Measurements from ENCODE around the gene RELL2. TPM values are rescaled to one million over a fixed set of nuclear protein-coding genes. Genes with fewer than 3 reads are reported as not detected.

RELL2 gene
- total RNA-seq, 1 experiment from 2014 or later = 13.3 TPM

DNA sequence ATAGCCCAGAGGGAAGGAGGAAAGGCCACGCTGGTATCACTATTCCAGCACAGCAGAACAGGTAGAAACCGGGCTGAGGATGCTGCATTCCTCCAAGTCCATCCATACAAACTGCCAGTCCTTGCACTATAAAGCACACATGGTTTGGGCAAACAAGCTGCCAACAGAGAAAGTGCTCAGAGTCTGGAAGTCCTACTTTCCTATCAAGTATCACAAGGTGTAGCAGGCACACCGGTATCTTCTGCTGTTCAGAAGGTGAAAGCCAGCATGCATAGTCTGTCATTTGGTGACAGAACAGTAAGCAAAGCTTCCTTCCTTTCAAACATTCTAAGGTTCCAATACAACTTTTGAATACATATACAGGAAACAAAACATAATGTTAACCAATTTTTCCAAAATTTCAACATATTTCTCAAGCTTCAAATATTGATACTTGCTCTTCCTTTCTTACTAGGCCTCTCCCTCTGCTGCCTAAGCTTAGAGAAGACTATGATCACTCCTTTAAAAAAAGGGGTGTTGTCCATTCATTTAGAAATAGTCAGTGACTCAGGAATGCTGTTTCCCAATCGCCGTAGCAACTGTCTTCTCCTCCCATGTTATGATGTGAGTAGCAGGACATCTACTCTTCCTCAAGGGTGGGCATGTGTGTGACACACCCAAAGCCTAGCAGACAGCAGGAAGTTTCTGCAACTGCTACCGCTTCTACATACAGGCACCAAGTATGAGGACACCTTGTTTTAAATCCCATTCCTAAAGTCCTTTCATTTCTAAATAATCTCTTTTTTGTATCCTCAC, 32.7 kb upstream of the RELL2 start:
- intact Hi-C loops (cut with micrococcal nuclease; ENCODE audit: unreplicated experiment) = no loop called here
- no peak overlapping the region for H3K4me3 ChIP-seq (ENCODE audit: low read depth in 2 of 2, low read length in 2 of 2)
- TF ChIP-seq, protein P1, sequence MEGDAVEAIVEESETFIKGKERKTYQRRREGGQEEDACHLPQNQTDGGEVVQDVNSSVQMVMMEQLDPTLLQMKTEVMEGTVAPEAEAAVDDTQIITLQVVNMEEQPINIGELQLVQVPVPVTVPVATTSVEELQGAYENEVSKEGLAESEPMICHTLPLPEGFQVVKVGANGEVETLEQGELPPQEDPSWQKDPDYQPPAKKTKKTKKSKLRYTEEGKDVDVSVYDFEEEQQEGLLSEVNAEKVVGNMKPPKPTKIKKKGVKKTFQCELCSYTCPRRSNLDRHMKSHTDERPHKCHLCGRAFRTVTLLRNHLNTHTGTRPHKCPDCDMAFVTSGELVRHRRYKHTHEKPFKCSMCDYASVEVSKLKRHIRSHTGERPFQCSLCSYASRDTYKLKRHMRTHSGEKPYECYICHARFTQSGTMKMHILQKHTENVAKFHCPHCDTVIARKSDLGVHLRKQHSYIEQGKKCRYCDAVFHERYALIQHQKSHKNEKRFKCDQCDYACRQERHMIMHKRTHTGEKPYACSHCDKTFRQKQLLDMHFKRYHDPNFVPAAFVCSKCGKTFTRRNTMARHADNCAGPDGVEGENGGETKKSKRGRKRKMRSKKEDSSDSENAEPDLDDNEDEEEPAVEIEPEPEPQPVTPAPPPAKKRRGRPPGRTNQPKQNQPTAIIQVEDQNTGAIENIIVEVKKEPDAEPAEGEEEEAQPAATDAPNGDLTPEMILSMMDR (IDR thresholded peaks at IDR 0.05) = no peak
- TF ChIP-seq SIN3A (IDR thresholded peaks at IDR 0.05; ENCODE audit: borderline replicate concordance, insufficient read depth, low read depth, low read length) (no peak), TCF7L2 (IDR thresholded peaks at IDR 0.05; ENCODE audit: low read depth, low read length) (no peak), POLR2AphosphoS5 (IDR thresholded peaks at IDR 0.05; ENCODE audit: low read depth, low read length) (no peak)
- TF ChIP-seq, protein P2, sequence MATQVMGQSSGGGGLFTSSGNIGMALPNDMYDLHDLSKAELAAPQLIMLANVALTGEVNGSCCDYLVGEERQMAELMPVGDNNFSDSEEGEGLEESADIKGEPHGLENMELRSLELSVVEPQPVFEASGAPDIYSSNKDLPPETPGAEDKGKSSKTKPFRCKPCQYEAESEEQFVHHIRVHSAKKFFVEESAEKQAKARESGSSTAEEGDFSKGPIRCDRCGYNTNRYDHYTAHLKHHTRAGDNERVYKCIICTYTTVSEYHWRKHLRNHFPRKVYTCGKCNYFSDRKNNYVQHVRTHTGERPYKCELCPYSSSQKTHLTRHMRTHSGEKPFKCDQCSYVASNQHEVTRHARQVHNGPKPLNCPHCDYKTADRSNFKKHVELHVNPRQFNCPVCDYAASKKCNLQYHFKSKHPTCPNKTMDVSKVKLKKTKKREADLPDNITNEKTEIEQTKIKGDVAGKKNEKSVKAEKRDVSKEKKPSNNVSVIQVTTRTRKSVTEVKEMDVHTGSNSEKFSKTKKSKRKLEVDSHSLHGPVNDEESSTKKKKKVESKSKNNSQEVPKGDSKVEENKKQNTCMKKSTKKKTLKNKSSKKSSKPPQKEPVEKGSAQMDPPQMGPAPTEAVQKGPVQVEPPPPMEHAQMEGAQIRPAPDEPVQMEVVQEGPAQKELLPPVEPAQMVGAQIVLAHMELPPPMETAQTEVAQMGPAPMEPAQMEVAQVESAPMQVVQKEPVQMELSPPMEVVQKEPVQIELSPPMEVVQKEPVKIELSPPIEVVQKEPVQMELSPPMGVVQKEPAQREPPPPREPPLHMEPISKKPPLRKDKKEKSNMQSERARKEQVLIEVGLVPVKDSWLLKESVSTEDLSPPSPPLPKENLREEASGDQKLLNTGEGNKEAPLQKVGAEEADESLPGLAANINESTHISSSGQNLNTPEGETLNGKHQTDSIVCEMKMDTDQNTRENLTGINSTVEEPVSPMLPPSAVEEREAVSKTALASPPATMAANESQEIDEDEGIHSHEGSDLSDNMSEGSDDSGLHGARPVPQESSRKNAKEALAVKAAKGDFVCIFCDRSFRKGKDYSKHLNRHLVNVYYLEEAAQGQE (IDR thresholded peaks at IDR 0.05; ENCODE audit: insufficient read depth in 1 of 2, low read depth in 2 of 2, low read length in 1 of 2) = no peak
- in situ Hi-C loops (cut with HindIII; ENCODE audit: low pct_unique_long_range_greater_than_20kb, low sequenced_read_pairs) = no loop called here
- DNase-seq (ENCODE audit: low read depth, low spot score) = peak; percentile 50
- peak; percentile 55; the same call in 1 of the 2 replicates for ATAC-seq
- H3K4me1 ChIP-seq (ENCODE audit: control insufficient read depth, insufficient read depth, low read length) = peaks cover 20% of the 10 kb centered on the region
- H3K27me3 ChIP-seq (ENCODE audit: control insufficient read depth, insufficient read depth, low read length) = no peaks in the 10 kb centered on the region
- H3K36me3 ChIP-seq (ENCODE audit: control insufficient read depth, insufficient read depth, low read length) = no peaks in the 10 kb centered on the region
- CTCF ChIA-PET = interaction anchor here (0.7 kb wide), 1 partner anchor 12 kb away, joined by 3 read pairs; no protein-coding TSS in a partner anchor
- H3K9me3 ChIP-seq (ENCODE audit: control insufficient read depth, insufficient read depth, low read depth, low read length) = no peaks in the 10 kb centered on the region
- POLR2A ChIA-PET = no interaction called here
- H3K27ac ChIP-seq (ENCODE audit: low read length) = 0 out of 2 replicates have a peak overlapping the region, but pooled peaks have one; percentile 19
- BruUV-seq (replicated peaks) = no TSS peak

- H3K4me1 ChIP-seq (ENCODE audit: control insufficient read depth, insufficient read depth, low read length) = peaks cover 15% of the 10 kb centered on the region
- no peaks in the 10 kb centered on the region for H3K27me3 ChIP-seq (ENCODE audit: control insufficient read depth, insufficient read depth, low read length)
- intact Hi-C loops (cut with micrococcal nuclease; ENCODE audit: unreplicated experiment) = no loop called here
- H3K9me3 ChIP-seq (ENCODE audit: control insufficient read depth, insufficient read depth, low read depth, low read length) = no peaks in the 10 kb centered on the region
- no peaks in the 10 kb centered on the region for H3K36me3 ChIP-seq (ENCODE audit: control insufficient read depth, insufficient read depth, low read length)
- ChIA-PET POLR2A (interaction anchor here (0.6 kb wide), 2 partner anchors 28 to 34 kb away, joined by 3 to 7 read pairs; no protein-coding TSS in a partner anchor), CTCF (interaction anchor here (0.6 kb wide), 1 partner anchor 28 kb away, joined by 4 read pairs; no protein-coding TSS in a partner anchor)
- H3K27ac ChIP-seq (ENCODE audit: low read length) = no peak overlapping the region
- ATAC-seq (no peak), DNase-seq (ENCODE audit: low read depth, low spot score) (no peak)
- no peak overlapping the region for H3K4me3 ChIP-seq (ENCODE audit: low read depth in 2 of 2, low read length in 2 of 2)
- in situ Hi-C loops (cut with HindIII; ENCODE audit: low pct_unique_long_range_greater_than_20kb, low sequenced_read_pairs) = no loop called here
- BruUV-seq (replicated peaks) = no TSS peak
- no peak for TF ChIP-seq TCF7L2 (IDR thresholded peaks at IDR 0.05; ENCODE audit: low read depth, low read length)
- no peak for TF ChIP-seq POLR2AphosphoS5 (IDR thresholded peaks at IDR 0.05; ENCODE audit: low read depth, low read length)
- TF ChIP-seq SIN3A (IDR thresholded peaks at IDR 0.05; ENCODE audit: borderline replicate concordance, insufficient read depth, low read depth, low read length) = no peak
- TF ChIP-seq, protein P1 (IDR thresholded peaks at IDR 0.05) = no peak
- TF ChIP-seq, protein P2 (IDR thresholded peaks at IDR 0.05; ENCODE audit: insufficient read depth in 1 of 2, low read depth in 2 of 2, low read length in 1 of 2) = no peak
These were observed 31.1 kb upstream of the RELL2 start for GRCh38 chr5:141605523-141606277.
